Suprapubic skin (tissue), 4 donors: ENCODE results near the gene GANC. TPM values are rescaled to one million over a fixed set of nuclear protein-coding genes. Genes with fewer than 3 reads are reported as not detected.
"Not testable (repeated sequence)": the region's sequence is repeated elsewhere in the genome, so short reads cannot be mapped to it uniquely, and the experiment has no call there.

Experiments used
- DNase-seq, 2 donors: peaks; one replicate each; pipeline ENCODE4 v3.0.0-alpha.2; 2019; ENCODE audit warnings: low spot score in 2 of 2
- H3K27ac ChIP-seq: fragments of 200-600 bp; sonication (generic); one replicate; pipeline ENCODE4 v1.5.1; 2019
- H3K27me3 ChIP-seq: fragments of 200-600 bp; sonication (generic); one replicate; pipeline ENCODE4 v1.5.1; 2019
- H3K36me3 ChIP-seq: fragments of 200-600 bp; sonication (generic); one replicate; pipeline ENCODE4 v1.5.1; 2019
- H3K4me1 ChIP-seq: fragments of 200-600 bp; sonication (generic); one replicate; pipeline ENCODE4 v1.5.1; 2019
- H3K4me3 ChIP-seq: fragments of 200-600 bp; sonication (generic); one replicate; pipeline ENCODE4 v1.5.1; 2019; ENCODE audit warnings: mild to moderate bottlenecking
- H3K9me3 ChIP-seq: fragments of 200-600 bp; sonication (generic); one replicate; pipeline ENCODE4 v1.5.1; 2019
- CTCF ChIP-seq, 2 donors: fragments of 200-600 bp in 1 of 2; fragments of 450-650 bp in 1 of 2; sonication (generic) in 1 of 2; IDR thresholded peaks; one replicate each; pipeline ENCODE4 v1.5.1; 2016 to 2019; ENCODE audit warnings: antibody characterized with exemption in 2 of 2, mild to moderate bottlenecking in 1 of 2, moderate library complexity in 1 of 2
- EP300 ChIP-seq: sonication (generic); formaldehyde crosslinking; IDR thresholded peaks from one replicate; pipeline ENCODE4 v1.6.1; 2017; ENCODE audit warnings: antibody characterized with exemption
- POLR2A ChIP-seq, 2 donors: fragments of 450-650 bp; IDR thresholded peaks; one replicate each; pipeline ENCODE4 v1.6.1; 2017; ENCODE audit warnings: antibody characterized with exemption in 2 of 2, mild to moderate bottlenecking in 2 of 2, moderate library complexity in 2 of 2
- POLR2AphosphoS5 ChIP-seq, 3 donors: sonication (generic); formaldehyde crosslinking; IDR thresholded peaks; one replicate each; pipeline ENCODE4 v1.6.1; 2017; ENCODE audit warnings: antibody characterized with exemption in 3 of 3
- WGBS: methylation state at CpG from one replicate; pipeline ENCODE4 v1.1.5; 2018; 5-methylcytosine and 5-hydroxymethylcytosine counted together
- total RNA-seq, 4 donors: library from RNA; depleted of rRNA; stranded (reverse); fragments of >200 nt; gene quantifications; one replicate each; pipeline ENCODE4 v1.1.0, GENCODE V29; 2016

Gene GANC
- total RNA-seq, 4 donors from 2014 or later = 23.0 to 47.7 (median 30.4) TPM

- Histone ChIP-seq H3K4me3 (no peak overlapping the region), H3K36me3 (peaks cover 63% of the 10 kb centered on the region), H3K9me3 (no peaks in the 10 kb centered on the region), H3K4me1 (no peaks in the 10 kb centered on the region), H3K27ac (no peak overlapping the region), H3K27me3 (no peaks in the 10 kb centered on the region)
- WGBS = 92% methylated on average over 3 of the region's 3 CpGs
- no peak for DNase-seq
- TF ChIP-seq EP300 (no peak), CTCF (IDR thresholded peaks at IDR 0.05) (no peak), POLR2AphosphoS5 (IDR thresholded peaks at IDR 0.05) (no peak), POLR2A (IDR thresholded peaks at IDR 0.05) (no peak)
These were observed 10.7 kb downstream of the GANC start for GRCh38 chr15:42283671-42284070.

- Histone ChIP-seq H3K4me1 (no peaks in the 10 kb centered on the region), H3K4me3 (no peak overlapping the region), H3K27ac (no peak overlapping the region), H3K27me3 (no peaks in the 10 kb centered on the region), H3K36me3 (peaks cover 62% of the 10 kb centered on the region), H3K9me3 (no peaks in the 10 kb centered on the region)
- TF ChIP-seq CTCF (IDR thresholded peaks at IDR 0.05) (no peak), EP300 (no peak), POLR2A (IDR thresholded peaks at IDR 0.05) (no peak), POLR2AphosphoS5 (IDR thresholded peaks at IDR 0.05) (no peak)
- DNase-seq = no peak
These were observed 11.6 kb downstream of the GANC start for GRCh38 chr15:42284551-42284950.

- peaks cover 59% of the 10 kb centered on the region for H3K36me3 ChIP-seq
- H3K9me3 ChIP-seq = no peaks in the 10 kb centered on the region
- WGBS = 88% methylated on average over 1 of the region's 1 CpG
- H3K4me1 ChIP-seq = no peaks in the 10 kb centered on the region
- DNase-seq = no peak
- no peak overlapping the region for H3K4me3 ChIP-seq
- no peaks in the 10 kb centered on the region for H3K27me3 ChIP-seq
- no peak overlapping the region for H3K27ac ChIP-seq
- no peak for TF ChIP-seq POLR2AphosphoS5 (IDR thresholded peaks at IDR 0.05)
These were observed 12.0 kb downstream of the GANC start for GRCh38 chr15:42285034-42285433.

- no peaks in the 10 kb centered on the region for H3K4me1 ChIP-seq
- DNase-seq = no peak
- WGBS = 91% methylated on average over 4 of the region's 4 CpGs
- H3K4me3 ChIP-seq = no peak overlapping the region
- no peaks in the 10 kb centered on the region for H3K27me3 ChIP-seq
- no peak for TF ChIP-seq POLR2AphosphoS5 (IDR thresholded peaks at IDR 0.05)
- TF ChIP-seq POLR2A (IDR thresholded peaks at IDR 0.05) = no peak
- TF ChIP-seq EP300 = no peak
- TF ChIP-seq CTCF (IDR thresholded peaks at IDR 0.05) = no peak
- no peak overlapping the region for H3K27ac ChIP-seq
- peaks cover 61% of the 10 kb centered on the region for H3K36me3 ChIP-seq
- H3K9me3 ChIP-seq = no peaks in the 10 kb centered on the region
These were observed 13.5 kb downstream of the GANC start for GRCh38 chr15:42286445-42287029.

GRCh38 chr15:42287931-42288330 is 14.9 kb downstream of the GANC start:
- DNase-seq = no peak
- Histone ChIP-seq H3K4me1 (no peaks in the 10 kb centered on the region), H3K4me3 (no peak overlapping the region), H3K27me3 (no peaks in the 10 kb centered on the region), H3K27ac (no peak overlapping the region), H3K36me3 (peaks cover 62% of the 10 kb centered on the region), H3K9me3 (no peaks in the 10 kb centered on the region)
- TF ChIP-seq POLR2AphosphoS5 (IDR thresholded peaks at IDR 0.05) (no peak), POLR2A (IDR thresholded peaks at IDR 0.05) (no peak), CTCF (IDR thresholded peaks at IDR 0.05) (no peak), EP300 (no peak)
- 97% methylated on average over 4 of the region's 4 CpGs for WGBS

GRCh38 chr15:42289166-42289565 is 16.2 kb downstream of the GANC start:
- H3K4me3 ChIP-seq = no peak overlapping the region
- H3K27ac ChIP-seq = no peak overlapping the region
- no peak for DNase-seq
- no peaks in the 10 kb centered on the region for H3K27me3 ChIP-seq
- TF ChIP-seq EP300 (no peak), POLR2A (IDR thresholded peaks at IDR 0.05) (no peak), CTCF (IDR thresholded peaks at IDR 0.05) (no peak), POLR2AphosphoS5 (IDR thresholded peaks at IDR 0.05) (no peak)
- H3K9me3 ChIP-seq = no peaks in the 10 kb centered on the region
- WGBS = 96% methylated on average over 1 of the region's 1 CpG
- no peaks in the 10 kb centered on the region for H3K4me1 ChIP-seq
- peaks cover 63% of the 10 kb centered on the region for H3K36me3 ChIP-seq

- not testable (repeated sequence) for DNase-seq, H3K4me3 ChIP-seq, H3K9me3 ChIP-seq, H3K27me3 ChIP-seq, H3K4me1 ChIP-seq, H3K27ac ChIP-seq
- peaks cover 12% of the 10 kb centered on the region for H3K36me3 ChIP-seq
- WGBS = 75% methylated on average over 3 of the region's 4 CpGs
These were observed 28.0 kb downstream of the GANC start for GRCh38 chr15:42301004-42301403.
